Measurements from ENCODE around the gene KCNT1.

KCNT1 gene

GRCh38 chr9:135712613-135713295, 10.8 kb downstream of the KCNT1 start:
- TF ChIP-seq POLR2AphosphoS5 (IDR thresholded peaks at IDR 0.05; ENCODE audit: low read depth, low read length): no peak
- TF ChIP-seq TAF1 (IDR thresholded peaks at IDR 0.05; ENCODE audit: borderline replicate concordance, insufficient read depth, low read length): no peak
- TF ChIP-seq FOXP2 (optimal IDR thresholded peaks at IDR 0.05; ENCODE audit: borderline replicate concordance, extremely low read depth, extremely low read length, insufficient read depth): no peak
- no peak for TF ChIP-seq REST (IDR thresholded peaks at IDR 0.05; ENCODE audit: insufficient read depth in 1 of 2, low read depth in 2 of 2, low read length in 2 of 2)
- TF ChIP-seq SIN3A (IDR thresholded peaks at IDR 0.05; ENCODE audit: borderline replicate concordance, insufficient read depth, low read length): no peak

GRCh38 chr9:135714242-135715055, 12.5 kb downstream of the KCNT1 start:
- peak; percentile 89 to 96 for TF ChIP-seq REST (IDR thresholded peaks at IDR 0.05; ENCODE audit: insufficient read depth in 1 of 2, low read depth in 2 of 2, low read length in 2 of 2)
- TF ChIP-seq POLR2AphosphoS5 (IDR thresholded peaks at IDR 0.05; ENCODE audit: low read depth, low read length): no peak

GRCh38 chr9:135715056-135715595, 13.1 kb downstream of the KCNT1 start:
- no peak for TF ChIP-seq SIN3A (IDR thresholded peaks at IDR 0.05; ENCODE audit: borderline replicate concordance, insufficient read depth, low read length)
- TF ChIP-seq POLR2AphosphoS5 (IDR thresholded peaks at IDR 0.05; ENCODE audit: low read depth, low read length): no peak
- no peak for TF ChIP-seq TAF1 (IDR thresholded peaks at IDR 0.05; ENCODE audit: borderline replicate concordance, insufficient read depth, low read length)
- TF ChIP-seq FOXP2 (optimal IDR thresholded peaks at IDR 0.05; ENCODE audit: borderline replicate concordance, extremely low read depth, extremely low read length, insufficient read depth): no peak
- no peak for TF ChIP-seq REST (IDR thresholded peaks at IDR 0.05; ENCODE audit: insufficient read depth in 1 of 2, low read depth in 2 of 2, low read length in 2 of 2)

- TF ChIP-seq FOXP2 (optimal IDR thresholded peaks at IDR 0.05; ENCODE audit: borderline replicate concordance, extremely low read depth, extremely low read length, insufficient read depth): no peak
- no peak for TF ChIP-seq SIN3A (IDR thresholded peaks at IDR 0.05; ENCODE audit: borderline replicate concordance, insufficient read depth, low read length)
- TF ChIP-seq REST (IDR thresholded peaks at IDR 0.05; ENCODE audit: insufficient read depth in 1 of 2, low read depth in 2 of 2, low read length in 2 of 2): peak in 1 of 2 experiments; percentile 80; a peak in 2 of 4 replicates
- no peak for TF ChIP-seq POLR2AphosphoS5 (IDR thresholded peaks at IDR 0.05; ENCODE audit: low read depth, low read length)
These were observed 14.1 kb downstream of the KCNT1 start for GRCh38 chr9:135716045-135716444.

All from PFSK-1 (cell line).